ENCODE measurements around the gene TCEANC2. TPM values are rescaled to one million over a fixed set of nuclear protein-coding genes. Genes with fewer than 3 reads are reported as not detected.

Gene TCEANC2
- total RNA-seq, 1 donor from 2014 or later: 4.1 TPM

DNA sequence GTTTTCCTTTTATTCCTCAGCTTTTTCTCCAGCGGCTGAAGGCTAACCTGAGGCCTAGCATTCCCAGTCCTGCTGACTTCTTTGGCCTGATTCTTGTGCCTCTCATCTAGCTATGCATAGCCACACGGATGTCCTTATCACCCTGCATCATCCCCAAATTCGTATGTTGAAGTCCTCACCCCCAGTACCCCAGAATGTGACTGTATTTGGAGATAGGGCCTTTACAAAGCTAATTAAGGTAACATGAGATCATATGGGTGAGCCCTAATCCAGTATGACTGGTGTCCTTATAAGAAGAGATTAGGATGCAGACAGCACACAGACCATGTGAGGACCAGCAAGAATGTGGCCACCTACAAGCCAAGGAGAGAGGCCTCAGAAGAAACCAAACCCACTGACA lies 54.7 kb downstream of the TCEANC2 start:
- DNase-seq (ENCODE audit: low spot score): no peak
- intact Hi-C loops (cut with DNase I): no loop called here

DNA sequence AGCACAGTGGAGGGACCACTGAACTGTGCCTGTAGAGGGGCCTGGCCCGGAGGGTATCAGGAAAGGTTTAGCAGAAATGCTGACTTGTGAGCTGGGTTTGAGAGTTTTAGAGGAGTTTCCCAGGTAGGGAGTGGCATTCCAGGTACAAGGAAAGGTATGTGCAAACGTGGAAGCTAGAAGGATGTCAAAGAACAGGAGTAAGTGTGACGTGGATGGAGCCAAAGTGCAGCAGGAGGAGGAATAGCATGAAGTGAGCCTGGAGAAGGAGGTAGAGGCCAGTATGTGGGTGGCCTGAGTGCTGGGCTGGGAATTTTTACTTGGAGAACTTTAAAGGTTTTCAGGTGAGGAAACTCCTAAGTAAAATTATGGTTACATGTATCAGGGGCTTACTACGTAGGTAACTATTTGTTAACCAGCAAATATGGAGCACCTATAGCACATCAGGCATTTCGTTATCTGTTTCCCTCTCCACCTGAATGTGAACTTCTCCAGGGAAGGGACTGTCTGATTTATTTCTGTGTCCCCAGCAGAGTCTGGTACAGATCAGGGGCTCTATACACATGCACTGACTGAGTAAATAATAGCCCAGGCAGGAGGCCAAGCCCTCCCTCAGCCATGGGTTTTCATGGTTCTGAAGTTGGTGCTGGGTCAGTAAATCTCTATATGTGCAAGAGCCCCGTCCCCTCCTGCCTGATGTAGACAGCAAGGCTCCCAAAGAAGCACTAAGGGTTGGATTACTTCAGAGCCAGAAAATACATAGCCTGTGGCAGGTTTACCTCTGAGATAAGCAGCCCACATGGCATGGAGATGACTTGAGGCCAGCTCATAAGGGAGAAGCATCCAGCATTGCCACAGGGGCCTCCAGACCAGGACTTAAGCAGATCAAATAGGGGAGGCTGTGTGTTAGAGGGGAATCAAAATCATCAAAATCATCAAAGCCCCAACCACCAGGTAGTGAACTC lies 56.0 kb downstream of the TCEANC2 start:
- intact Hi-C loops (cut with DNase I): no loop called here
- DNase-seq (ENCODE audit: low spot score): no peak

DNA sequence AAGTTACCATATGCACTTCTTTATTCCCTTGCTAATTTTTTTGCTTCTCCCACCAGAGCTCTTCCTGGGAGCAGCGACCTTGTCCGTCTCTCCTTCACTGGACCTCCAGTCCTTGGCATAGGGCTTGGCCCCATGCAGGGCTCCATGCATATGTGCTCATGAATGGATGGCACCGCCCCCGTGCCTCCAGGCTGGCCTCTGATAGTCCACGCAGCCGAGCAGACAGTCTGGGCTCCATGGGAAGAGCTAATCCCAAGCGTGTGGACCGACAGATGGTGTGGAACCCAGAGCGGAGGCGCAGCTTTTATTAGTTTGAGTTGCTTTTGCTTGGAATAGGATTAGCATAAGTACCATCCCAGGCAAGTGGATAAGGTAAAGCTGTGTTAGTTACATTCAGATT lies 57.6 kb downstream of the TCEANC2 start:
- no peak for DNase-seq (ENCODE audit: low spot score)
- intact Hi-C loops (cut with DNase I): no loop called here

DNA sequence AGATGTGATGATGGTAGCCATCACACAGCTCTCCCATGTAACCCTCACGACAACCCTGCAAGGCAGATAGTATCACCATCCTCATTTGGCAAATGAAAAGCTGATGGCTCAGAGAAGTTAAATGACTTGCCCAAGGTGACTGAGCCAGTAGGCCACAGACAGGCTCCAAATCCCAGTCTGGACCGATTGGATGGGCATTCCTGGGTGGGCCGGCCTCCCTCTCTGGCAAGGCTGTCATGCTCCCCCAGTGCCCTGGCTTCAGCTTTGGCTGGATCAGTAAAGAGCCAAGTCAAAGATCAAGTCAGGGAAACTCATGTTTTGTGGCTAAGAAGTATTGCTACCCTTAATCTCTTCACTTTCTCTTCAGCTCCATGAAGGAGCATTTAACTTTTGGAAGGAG lies 58.2 kb downstream of the TCEANC2 start:
- intact Hi-C loops (cut with DNase I): no loop called here
- DNase-seq (ENCODE audit: low spot score): no peak

DNA sequence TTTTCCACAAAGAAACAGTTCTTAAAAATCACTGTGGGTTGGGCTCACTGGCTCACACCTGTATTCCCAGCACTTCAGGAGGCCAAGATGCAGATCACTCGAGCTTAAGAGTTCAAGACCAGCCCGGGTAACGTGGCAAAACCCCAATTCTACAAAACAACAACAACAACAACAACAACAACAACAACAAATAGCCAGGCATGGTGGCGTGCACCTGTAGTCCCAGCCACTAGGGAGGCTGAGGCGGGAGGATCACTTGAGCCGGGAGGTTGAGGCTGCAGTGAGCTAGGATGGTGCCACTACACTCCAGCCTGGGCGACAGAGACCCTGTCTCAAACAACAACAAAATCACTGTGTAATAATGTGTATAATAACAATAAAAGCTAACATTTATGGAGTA lies 58.6 kb downstream of the TCEANC2 start:
- intact Hi-C loops (cut with DNase I): no loop called here
- no peak for DNase-seq (ENCODE audit: low spot score)

DNA sequence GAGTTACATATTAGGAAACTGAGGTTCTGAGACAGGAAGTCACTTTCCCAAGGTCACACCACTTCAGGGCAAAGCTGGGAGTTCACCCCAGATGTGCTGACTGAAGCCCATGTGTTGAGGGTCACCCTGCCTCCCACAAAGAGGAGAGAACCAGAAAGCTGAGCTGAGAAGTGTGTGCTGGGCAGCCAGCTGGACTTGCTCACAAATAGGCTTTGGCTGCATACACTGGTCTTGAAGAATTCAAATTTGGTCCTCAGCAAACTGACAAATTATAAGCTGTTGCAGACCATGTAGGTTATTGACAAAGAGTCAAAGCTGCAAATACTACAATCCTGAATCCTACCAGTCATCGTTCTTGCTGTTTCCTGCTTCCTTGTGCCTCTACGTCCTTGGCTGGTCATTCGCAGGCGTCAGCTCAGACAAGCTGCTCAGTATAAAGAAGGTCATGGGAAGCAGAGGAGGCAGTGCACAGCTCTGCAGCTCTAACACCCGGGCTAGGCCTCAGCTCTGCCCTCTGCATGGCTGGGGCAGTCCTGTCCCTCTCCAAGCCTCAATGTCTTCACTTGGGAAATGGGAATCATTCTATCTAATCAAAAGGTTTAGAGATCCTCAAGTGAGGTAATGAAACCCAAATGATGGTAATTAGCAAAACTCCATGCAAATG lies 59.4 kb downstream of the TCEANC2 start:
- intact Hi-C loops (cut with DNase I): no loop called here
- no peak for DNase-seq (ENCODE audit: low spot score)

DNA sequence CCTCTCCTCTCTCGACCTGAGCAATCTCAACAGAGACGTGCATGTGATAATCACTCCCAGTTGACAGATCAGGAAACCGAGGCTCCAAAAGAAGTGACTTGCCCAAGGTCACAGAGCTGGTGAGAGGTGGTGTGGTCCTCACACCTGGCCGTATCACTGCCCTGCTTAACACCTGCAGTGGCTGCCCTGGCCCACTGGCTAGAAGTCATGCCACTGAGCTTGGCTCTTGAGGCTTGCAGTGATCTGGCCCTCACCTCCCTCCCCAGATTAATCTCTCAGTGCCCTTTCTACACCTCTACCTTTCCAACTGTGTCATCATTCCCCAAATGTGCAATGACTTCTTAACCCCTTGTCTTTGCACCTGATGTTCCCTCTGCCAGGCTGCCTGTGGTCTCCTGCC lies 60.6 kb downstream of the TCEANC2 start:
- DNase-seq (ENCODE audit: low spot score): no peak
- intact Hi-C loops (cut with DNase I): no loop called here

DNA sequence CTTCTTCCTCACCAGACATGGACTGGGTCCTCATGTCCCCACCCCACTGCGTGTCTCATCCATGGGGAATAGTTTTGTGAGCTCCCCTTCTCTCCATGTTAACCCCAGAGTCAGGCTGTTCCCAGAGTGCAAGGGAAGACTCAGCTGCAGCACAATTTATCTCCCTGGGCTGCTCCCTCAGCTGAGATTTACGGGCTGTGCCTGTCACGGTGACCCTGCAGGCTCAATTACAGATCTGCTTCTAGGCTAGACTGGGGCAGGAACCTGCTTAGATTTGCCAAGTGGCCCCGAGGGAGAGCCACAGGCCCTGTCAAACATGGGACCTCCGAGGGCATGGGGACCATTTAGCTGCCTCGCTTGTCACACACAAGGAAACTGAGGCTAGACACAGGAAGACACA lies 61.5 kb downstream of the TCEANC2 start:
- no peak for DNase-seq (ENCODE audit: low spot score)
- intact Hi-C loops (cut with DNase I): no loop called here

DNA sequence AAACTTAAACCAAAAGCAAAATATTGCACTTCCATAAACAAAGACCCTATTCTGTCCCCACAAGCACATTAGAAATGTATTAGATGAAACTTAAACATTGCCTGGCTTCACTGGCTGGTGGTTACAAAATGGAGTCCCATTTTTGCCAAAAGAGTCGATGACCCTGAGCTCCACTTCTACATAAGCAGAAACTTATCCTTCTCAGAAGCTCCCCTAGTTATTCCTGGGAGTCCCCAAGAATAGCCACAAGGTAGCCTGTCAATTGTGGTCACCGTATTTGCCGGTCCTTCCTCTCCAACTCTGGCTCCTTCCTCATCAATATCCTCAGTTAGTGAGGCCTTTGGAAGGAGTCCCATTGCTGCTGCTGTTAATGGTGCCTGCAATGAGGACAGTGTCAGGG lies 62.1 kb downstream of the TCEANC2 start:
- intact Hi-C loops (cut with DNase I): no loop called here

DNA sequence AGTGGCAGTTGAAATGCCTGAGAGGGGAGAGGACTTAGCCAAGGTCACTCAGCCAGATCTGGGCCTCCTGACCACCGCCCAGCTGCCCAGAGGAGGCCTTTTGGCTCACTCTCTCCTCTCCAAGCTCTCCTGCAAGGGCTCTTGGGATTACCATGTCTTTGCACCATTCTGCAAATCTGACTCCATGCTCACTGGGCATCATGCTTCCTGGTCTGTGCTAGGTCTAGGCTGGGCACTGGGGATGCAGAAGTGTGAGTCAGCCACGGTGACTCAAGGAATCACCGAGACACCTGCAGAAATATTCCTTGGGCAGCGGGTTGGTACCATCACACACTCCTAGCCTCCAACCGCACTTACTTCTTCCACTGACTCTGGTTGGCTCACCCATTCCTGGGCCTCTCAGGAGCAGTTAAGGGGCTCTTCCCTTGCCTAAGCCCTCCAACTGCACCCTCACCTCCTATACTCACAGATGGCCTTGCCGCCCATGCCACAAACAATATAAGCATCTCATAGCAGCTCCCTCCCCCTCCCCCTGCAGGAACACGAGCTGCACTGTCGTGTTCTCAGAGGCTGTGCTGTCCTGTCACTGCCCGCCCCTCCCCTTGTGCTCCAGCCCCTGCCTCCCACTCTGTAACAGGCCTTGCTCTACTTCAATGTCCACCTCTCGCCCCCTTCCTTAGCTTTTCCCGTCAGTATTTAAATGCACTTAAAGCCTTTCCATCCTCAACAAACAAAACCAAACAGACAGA lies 64.6 kb downstream of the TCEANC2 start:
- intact Hi-C loops (cut with DNase I): no loop called here
- DNase-seq (ENCODE audit: low spot score): no peak

More for the DNA sequence above, 62.1 kb downstream of the TCEANC2 start:
- DNase-seq (ENCODE audit: low spot score): no peak

DNA sequence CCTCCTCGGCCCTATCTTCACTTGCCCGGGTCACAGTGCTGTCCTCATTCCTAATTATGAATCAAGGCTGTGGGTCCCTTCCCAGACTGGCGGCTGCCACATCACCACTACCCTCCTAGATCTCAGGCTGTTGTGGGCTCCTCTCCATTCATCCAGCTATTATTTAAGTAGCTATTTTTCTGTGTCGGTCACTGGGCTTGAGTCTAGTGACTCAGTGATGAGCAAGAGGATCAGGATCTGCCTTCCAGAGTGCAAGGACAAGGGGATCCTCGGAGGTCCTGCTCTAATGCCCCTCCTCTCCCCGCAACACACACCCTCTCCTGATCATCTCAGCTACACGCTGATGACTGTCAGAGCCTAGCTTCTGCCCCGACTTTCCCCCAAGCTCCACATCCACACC lies 65.3 kb downstream of the TCEANC2 start:
- intact Hi-C loops (cut with DNase I): no loop called here
- DNase-seq (ENCODE audit: low spot score): no peak

DNA sequence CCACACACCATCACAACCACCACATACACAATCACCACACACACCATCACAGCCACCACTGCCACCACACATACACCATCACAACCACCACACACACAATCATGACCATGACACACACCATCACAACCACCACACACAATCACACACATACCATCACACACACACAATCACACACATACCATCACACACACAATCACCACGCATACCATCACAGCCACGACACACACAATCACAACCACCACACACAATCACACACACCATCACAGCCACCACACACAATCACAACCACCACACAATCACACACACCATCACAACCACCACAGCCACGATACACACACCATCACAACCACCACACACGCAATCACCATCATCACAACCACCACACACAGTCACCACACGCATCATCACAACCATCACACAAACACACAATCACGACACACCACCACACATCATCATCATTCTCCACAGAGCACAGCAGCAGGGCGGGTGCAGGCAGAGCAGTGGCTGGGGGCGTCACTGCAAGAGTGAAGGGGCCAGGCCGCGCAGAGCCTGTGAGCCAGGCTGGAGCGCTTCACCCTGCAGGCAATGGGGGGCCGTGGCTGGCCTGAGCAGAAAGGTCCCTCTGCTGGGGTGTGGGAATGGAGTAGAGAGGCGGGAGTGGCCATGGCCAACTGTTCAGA lies 66.8 kb downstream of the TCEANC2 start:
- no peak for DNase-seq (ENCODE audit: low spot score)
- intact Hi-C loops (cut with DNase I): loop anchor here (5.0 to 10.0 kb wide), 4 partner anchors 48 to 287 kb away; partner anchors contain the start of genes CYB5RL, MRPL37 and SSBP3

DNA sequence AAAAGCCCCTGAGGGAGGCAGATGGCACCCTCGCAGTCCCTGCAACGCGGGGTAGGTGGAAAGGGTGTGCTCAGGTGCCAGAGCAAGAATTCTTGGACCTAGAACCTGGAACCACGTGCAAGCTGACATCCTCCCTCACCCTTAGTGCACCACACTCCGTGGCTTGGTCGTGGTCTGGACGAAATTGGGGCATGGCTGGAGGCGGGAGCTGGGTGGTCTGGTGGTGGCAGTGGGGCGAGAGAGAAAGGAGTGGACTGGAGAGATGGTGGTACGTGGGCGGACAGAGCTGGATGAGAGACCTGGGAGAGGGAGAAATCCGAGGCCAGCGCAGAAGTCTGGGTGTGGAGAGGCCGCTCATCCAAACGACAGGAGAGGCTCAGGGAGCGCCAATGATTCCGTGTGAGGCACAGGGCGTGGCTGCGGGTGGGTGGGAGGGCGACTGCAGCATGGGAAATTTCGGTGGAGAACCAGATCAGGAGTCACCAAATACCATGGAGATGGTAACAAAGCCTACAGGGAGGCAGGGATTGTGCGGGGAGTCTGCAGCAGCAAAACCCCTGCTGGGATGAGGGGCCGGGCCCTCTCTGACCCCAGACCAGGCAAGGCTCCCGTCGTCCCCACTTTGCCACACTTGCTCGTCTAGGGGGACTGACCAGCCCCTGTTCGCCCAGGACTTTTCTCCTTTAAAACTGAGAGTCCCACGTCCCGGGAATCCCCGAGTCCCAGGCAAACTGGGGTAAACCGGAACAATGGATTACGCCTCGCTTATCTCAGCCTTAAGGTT lies 67.5 kb downstream of the TCEANC2 start:
- intact Hi-C loops (cut with DNase I): loop anchor here (1.0 to 10.0 kb wide), 5 partner anchors 49 to 367 kb away; partner anchors contain the start of genes CYB5RL, MRPL37 and SSBP3
- no peak for DNase-seq (ENCODE audit: low spot score)

DNA sequence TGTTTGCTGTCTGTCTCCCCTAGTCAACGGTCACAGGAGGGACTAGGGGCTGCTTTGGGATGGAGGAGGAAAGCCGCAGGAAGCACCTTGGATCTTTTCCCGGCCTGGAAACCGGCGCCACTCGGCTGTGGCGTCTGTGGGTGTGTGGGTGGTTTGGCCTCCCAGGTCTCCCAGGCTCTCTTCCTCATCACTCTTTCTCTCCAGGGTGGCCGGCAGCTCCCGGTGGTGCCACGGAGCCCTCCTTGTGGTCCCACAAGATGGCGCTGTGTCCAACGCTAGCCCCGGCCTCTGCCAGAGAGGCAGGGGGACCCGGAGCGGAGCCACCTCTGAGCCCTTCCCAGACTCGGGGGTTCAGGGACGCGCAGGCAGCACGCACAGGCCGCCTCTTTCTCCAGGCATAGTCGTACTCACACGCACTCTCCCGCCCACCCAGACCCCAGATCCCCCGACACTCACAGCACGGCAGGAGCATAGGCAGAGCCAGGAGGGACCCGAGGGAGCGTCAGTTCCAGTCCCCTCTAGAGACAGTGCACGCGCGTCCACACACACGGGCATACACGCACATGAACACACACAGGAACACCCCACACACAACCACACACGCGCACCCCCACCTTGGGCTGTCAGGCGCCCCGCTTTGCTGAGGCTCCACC lies 68.2 kb downstream of the TCEANC2 start:
- no peak for DNase-seq (ENCODE audit: low spot score)
- intact Hi-C loops (cut with DNase I): loop anchor here (1.0 to 10.0 kb wide), 5 partner anchors 49 to 367 kb away; partner anchors contain the start of genes CYB5RL, MRPL37 and SSBP3

DNA sequence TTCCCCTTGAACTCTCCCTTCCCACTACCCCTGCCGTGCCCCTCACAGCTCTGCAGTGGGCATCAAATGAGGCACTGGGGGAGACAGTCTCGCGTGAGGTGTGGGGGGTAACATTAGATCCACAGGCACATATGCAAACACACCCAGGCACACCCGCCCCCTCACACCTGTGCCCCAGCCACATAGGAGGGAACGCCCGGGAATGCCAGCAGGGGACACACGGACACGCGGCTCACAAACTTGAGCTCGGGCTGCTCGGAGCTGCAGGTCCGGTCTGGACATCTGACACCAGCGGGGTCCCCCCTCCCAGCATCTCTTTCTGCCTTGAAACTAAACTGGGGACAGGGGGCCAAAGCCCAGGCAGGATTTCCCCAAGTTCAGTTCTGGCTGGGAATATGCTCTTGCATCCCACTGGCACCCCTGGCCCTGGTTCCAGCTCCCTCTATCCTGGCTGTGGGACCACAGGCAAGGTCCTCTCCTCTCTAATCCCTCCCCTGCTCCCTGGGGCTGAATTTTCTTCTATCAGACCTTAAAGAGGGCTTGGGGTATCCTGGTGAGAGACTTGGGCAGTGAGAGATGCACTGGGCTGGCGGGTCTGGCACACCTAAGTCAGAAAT lies 68.8 kb downstream of the TCEANC2 start:
- intact Hi-C loops (cut with DNase I): loop anchor here (5.0 to 10.0 kb wide), 4 partner anchors 50 to 285 kb away; partner anchors contain the start of genes CYB5RL, MRPL37 and SSBP3
- DNase-seq (ENCODE audit: low spot score): no peak

DNA sequence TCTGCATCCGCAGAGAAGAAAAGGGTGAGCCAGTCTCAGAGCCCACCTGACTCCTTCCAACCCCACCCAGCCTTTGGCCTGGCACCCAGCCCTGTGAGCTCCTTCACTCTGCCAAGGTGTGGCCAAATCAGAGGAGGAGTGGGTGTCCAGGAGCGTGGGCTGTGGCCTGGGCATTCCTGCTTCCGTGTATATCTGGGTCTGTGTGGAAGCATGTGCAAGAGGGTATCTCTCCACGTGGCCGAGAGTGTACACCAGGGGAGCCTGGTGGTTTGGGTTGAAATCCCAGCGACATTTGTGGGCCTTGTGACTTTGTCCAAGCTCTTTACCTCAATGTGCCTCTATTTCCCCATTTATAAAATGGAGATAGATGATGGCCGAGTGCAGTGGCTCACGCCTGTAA lies 69.6 kb downstream of the TCEANC2 start:
- no peak for DNase-seq (ENCODE audit: low spot score)
- intact Hi-C loops (cut with DNase I): loop anchor here (5.0 to 10.0 kb wide), 4 partner anchors 51 to 284 kb away; partner anchors contain the start of genes CYB5RL, MRPL37 and SSBP3

DNA sequence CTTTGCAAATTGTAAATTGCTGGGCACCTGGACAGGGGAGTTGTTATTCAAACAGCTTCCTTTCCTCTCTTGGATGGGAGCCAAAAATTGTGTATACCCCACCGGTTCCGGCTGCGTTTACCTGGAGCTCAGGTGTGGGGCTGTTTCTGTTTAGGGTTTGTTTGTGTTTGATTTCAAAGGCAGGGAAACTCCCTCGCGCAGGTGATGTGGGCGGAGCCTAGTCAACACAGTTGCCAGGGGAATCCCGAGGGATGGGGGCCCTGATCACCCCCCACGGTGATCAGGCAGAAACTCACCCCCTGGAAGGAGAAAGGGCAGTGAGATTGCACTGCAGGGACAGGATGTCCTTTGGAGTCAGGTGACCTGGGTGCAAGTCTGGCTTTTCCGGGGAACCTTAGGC lies 71.1 kb downstream of the TCEANC2 start:
- intact Hi-C loops (cut with DNase I): loop anchor here (5.0 to 10.0 kb wide), 4 partner anchors 52 to 283 kb away; partner anchors contain the start of genes CYB5RL, MRPL37 and SSBP3
- no peak for DNase-seq (ENCODE audit: low spot score)

Measured in cardiac septum (tissue), 1 donor.